Measurements from ENCODE around the gene SPRED1.

Gene SPRED1

GRCh38 chr15:38362355-38362754, 109.7 kb downstream of the SPRED1 start:
- peak; percentile 66 for DNase-seq (ENCODE audit: low spot score)

DNA sequence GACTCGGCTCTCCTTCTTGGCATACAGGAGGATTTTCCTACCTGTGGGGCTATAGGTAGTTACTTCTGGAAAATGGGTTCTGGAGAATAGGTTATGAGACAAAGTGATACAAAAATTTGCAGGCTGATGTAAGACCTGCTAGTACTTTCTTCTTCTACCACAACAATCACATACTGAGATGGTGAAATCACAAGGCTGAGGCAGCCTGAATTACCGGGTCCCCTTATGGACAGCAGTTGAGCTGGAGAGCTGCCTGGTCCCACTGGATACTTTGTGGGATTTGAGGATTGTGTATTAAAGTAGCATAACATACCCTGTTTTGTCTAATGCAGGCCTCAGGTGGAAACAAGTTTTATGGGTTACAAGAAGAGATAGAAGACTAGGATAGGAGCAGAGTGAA, 114.8 kb downstream of the SPRED1 start:
- DNase-seq (ENCODE audit: low spot score), result no peak

- DNase-seq (ENCODE audit: low spot score), result no peak
These were observed 117.4 kb downstream of the SPRED1 start for GRCh38 chr15:38369936-38370478.

DNA sequence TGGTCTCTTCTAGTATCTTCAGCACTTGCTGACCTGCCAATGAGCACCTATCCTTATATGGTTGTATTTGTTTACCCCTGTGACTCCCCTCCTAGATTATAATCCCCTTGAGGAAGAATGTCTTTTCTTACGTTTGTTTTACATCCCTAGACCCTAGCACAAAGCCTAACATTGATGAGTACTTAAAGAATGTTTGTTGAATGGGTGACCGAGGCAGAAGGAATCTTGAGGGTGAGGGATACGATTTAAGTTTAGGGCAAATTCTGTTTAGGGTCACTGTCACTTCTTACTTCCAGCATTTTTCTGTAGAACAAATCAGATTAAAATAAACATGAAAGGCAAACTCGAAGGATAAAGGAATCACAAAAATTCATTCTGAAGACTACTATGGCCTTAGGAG, 120.4 kb downstream of the SPRED1 start:
- DNase-seq (ENCODE audit: low spot score), result no peak

- DNase-seq (ENCODE audit: low spot score), result no peak
These were observed 121.4 kb downstream of the SPRED1 start for GRCh38 chr15:38374029-38374428.

DNA sequence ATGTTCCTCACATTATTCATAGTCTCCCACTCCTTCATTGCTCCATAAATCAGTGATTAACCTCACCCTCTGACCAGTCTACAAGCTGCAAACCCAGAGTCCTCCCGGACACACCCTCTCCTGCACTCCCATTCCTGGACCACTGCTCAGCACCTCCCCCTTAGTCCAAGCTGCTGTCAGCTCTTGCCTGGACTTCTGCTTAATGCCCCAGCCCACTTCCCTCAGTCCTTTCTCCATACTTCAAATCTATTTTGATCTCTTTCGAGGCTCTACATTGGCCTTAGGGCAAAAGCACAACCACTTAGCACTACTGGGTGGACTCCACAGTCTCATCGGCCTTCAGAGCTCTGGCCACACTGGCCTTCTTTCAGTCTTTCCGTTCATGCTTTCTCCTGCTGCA, 121.9 kb downstream of the SPRED1 start:
- DNase-seq (ENCODE audit: low spot score), result no peak

- no peak for DNase-seq (ENCODE audit: low spot score)
These were observed 123.4 kb downstream of the SPRED1 start for GRCh38 chr15:38376081-38376480.

- DNase-seq (ENCODE audit: low spot score), result no peak
These were observed 125.0 kb downstream of the SPRED1 start for GRCh38 chr15:38377636-38378035.

GRCh38 chr15:38378161-38378560, 125.5 kb downstream of the SPRED1 start:
- no peak for DNase-seq (ENCODE audit: low spot score)

DNA sequence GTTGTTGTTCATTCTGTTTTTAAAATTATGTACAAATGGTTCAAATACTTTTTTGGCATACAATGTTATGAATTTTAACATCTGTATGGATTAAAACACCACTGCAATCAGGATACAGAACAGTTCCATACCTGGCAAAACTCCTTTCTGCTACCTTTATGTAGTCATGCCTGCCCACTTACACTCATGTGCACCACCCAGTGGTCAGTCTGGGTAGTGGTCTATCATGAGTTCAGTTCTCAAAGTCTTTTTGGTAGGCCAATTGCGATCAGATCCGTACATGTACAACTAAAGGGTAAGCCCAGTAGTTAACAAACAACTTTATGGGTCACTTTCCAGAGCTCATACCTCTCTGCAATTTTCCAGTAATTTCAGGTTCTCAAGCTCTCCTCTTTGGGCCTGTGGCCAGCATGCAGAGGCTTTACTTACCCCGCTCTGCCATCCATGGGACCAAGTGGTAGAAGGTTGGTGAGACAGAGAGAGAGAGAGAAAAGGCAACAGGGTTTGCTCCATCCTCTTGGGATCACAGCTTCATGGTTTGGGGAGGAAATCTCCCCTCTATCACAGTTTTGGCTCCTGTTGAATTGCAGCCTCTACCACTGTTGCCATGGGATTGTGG, 137.4 kb downstream of the SPRED1 start:
- DNase-seq (ENCODE audit: low spot score), result peak; percentile 48

GRCh38 chr15:38391191-38391590, 138.6 kb downstream of the SPRED1 start:
- DNase-seq (ENCODE audit: low spot score), result no peak

GRCh38 chr15:38398134-38398533, 145.5 kb downstream of the SPRED1 start:
- DNase-seq (ENCODE audit: low spot score), result peak; percentile 32

DNA sequence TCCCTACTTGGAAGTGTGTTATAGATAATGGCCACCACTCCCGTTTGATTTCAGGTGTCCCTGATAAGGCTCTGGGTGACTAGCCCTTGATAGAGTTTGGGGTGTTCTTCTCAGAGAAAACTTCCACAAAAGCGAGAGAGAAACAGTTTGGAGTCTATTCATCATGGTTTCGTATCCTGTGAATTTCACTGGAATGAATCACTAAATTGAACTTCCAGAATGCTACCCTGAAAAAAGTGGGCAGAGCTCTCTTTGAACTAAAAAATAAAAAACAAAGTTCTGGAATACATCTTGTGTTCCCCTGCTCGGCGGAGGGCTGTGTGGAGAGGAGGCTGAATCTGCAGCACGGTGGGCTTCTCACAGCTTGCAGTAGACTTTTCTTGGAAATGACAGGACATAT, 148.5 kb downstream of the SPRED1 start:
- no peak for DNase-seq (ENCODE audit: low spot score)

- DNase-seq (ENCODE audit: low spot score), result no peak
These were observed 149.1 kb downstream of the SPRED1 start for GRCh38 chr15:38401701-38402100.

GRCh38 chr15:38406436-38406835, 153.8 kb downstream of the SPRED1 start:
- DNase-seq (ENCODE audit: low spot score), result no peak

All from COLO829 (cell line).